ENCODE data around the gene C1RL.
A peak's percentile ranks its signal among the peaks of the same experiment; 100 is the strongest.

The C1RL gene

DNA sequence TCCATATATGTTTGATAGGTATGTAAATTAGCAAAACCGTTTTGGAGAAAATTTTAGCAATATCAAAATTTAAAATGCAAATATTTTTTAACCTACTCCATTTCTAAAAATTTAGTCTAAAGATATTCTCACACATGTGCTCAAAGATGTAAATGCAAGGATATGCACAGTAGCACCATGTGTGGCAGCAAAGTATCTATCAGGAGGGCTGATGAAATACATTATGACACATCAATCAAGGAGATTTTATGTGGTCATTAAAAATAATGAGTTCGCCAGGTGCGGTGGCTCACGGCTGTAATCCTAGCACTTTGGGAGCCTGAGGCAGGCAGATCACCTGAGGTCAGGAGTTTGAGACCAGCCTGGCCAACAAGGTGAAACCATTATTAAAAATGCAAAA, 8.8 kb downstream of the C1RL start:
- DNase-seq (ENCODE audit: low read depth): no peak
- H3K4me3 ChIP-seq (ENCODE audit: low read length): no peak overlapping the region
- TF ChIP-seq, protein P1, sequence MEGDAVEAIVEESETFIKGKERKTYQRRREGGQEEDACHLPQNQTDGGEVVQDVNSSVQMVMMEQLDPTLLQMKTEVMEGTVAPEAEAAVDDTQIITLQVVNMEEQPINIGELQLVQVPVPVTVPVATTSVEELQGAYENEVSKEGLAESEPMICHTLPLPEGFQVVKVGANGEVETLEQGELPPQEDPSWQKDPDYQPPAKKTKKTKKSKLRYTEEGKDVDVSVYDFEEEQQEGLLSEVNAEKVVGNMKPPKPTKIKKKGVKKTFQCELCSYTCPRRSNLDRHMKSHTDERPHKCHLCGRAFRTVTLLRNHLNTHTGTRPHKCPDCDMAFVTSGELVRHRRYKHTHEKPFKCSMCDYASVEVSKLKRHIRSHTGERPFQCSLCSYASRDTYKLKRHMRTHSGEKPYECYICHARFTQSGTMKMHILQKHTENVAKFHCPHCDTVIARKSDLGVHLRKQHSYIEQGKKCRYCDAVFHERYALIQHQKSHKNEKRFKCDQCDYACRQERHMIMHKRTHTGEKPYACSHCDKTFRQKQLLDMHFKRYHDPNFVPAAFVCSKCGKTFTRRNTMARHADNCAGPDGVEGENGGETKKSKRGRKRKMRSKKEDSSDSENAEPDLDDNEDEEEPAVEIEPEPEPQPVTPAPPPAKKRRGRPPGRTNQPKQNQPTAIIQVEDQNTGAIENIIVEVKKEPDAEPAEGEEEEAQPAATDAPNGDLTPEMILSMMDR (conservative IDR thresholded peaks at IDR 0.05; ENCODE audit: low read length): no peak

DNA sequence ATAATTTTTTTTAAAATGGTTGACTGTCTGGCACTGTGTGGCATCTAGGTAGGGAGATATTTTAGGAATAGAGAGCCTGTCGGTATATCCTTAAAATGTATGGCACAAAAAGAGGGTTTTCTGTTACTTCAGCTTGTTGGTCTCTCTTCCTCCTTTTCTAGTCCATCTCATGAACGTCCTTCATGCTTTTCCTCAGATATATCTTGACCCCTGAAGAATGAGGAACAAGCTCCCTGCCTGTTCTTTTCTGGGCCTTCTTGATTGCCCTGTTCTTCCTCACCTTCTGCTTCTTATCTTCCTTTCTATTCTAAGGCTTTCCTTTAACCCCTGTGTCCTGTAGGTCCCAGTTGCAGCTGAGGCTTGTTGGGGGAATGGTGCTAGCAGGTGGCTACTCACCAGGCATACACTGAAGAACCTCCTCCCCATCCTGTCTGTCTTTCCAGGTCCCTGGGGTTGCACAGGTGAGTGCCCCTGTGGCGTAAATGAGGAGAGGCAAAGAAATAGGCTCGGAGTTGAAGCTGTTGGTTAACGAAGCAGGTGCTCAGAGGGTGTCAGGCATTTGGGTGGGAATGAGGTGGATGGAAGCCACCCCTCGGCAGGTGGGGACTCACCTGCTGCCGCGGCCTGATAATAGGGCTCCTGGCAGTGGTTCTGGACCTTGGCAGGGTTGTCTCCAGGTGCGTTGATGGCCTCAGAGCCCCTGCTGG, 9.6 kb downstream of the C1RL start:
- TF ChIP-seq, protein P1 (conservative IDR thresholded peaks at IDR 0.05; ENCODE audit: low read length): no peak
- no peak overlapping the region for H3K4me3 ChIP-seq (ENCODE audit: low read length)
- no peak for DNase-seq (ENCODE audit: low read depth)

DNA sequence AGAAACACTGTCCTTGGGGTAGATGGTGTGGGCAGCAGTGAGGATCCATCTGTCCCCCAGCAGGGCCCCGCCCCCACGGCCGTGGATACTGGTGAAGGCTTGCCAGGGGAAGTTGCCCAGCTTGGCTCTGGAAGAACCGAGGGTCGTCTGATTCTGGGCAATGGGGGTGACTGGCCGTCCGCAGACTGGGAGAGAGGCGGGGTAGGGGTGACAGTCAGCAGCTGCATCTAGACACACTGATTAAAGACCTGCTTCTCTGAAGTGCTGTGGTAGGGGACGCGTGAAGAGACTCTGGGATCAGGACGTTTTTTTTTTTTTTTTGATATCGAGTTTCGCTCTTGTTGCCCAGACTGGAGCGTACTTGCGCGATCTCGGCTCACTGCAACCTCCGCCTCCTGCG, 12.0 kb downstream of the C1RL start:
- no peak for DNase-seq (ENCODE audit: low read depth)
- TF ChIP-seq, protein P1 (conservative IDR thresholded peaks at IDR 0.05; ENCODE audit: low read length): no peak
- H3K4me3 ChIP-seq (ENCODE audit: low read length): no peak overlapping the region

GRCh38 chr12:7096006-7096932, 12.7 kb downstream of the C1RL start:
- DNase-seq (ENCODE audit: low read depth): no peak
- H3K4me3 ChIP-seq (ENCODE audit: low read length): no peak overlapping the region
- TF ChIP-seq, protein P1 (conservative IDR thresholded peaks at IDR 0.05; ENCODE audit: low read length): no peak

- H3K4me3 ChIP-seq (ENCODE audit: low read length): no peak overlapping the region
- peak; percentile 80 for DNase-seq (ENCODE audit: low read depth)
- TF ChIP-seq, protein P1 (conservative IDR thresholded peaks at IDR 0.05; ENCODE audit: low read length): no peak
Measured at GRCh38 chr12:7093892-7094291, 15.1 kb downstream of the C1RL start.

- no peak overlapping the region for H3K4me3 ChIP-seq (ENCODE audit: low read length)
Measured at GRCh38 chr12:7093486-7093885, 15.5 kb downstream of the C1RL start.

More at GRCh38 chr12:7093486-7093885, 15.5 kb downstream of the C1RL start:
- no peak for DNase-seq (ENCODE audit: low read depth)
- TF ChIP-seq, protein P1 (conservative IDR thresholded peaks at IDR 0.05; ENCODE audit: low read length): no peak
